ENCODE results near the gene ZBTB20. TPM values are rescaled to one million over a fixed set of nuclear protein-coding genes. Genes with fewer than 3 reads are reported as not detected.

Gene ZBTB20
- total and polyA plus RNA-seq, 10 of the 15 experiments (the other 5 are each of a cell fraction or from before 2014, with no cell fraction given) = 0.20 to 5.5 (median 2.2) TPM

- TF ChIP-seq, protein P1, sequence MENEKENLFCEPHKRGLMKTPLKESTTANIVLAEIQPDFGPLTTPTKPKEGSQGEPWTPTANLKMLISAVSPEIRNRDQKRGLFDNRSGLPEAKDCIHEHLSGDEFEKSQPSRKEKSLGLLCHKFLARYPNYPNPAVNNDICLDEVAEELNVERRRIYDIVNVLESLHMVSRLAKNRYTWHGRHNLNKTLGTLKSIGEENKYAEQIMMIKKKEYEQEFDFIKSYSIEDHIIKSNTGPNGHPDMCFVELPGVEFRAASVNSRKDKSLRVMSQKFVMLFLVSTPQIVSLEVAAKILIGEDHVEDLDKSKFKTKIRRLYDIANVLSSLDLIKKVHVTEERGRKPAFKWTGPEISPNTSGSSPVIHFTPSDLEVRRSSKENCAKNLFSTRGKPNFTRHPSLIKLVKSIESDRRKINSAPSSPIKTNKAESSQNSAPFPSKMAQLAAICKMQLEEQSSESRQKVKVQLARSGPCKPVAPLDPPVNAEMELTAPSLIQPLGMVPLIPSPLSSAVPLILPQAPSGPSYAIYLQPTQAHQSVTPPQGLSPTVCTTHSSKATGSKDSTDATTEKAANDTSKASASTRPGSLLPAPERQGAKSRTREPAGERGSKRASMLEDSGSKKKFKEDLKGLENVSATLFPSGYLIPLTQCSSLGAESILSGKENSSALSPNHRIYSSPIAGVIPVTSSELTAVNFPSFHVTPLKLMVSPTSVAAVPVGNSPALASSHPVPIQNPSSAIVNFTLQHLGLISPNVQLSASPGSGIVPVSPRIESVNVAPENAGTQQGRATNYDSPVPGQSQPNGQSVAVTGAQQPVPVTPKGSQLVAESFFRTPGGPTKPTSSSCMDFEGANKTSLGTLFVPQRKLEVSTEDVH (IDR thresholded peaks at IDR 0.05; ENCODE audit: low read depth, partially characterized antibody) = no peak
These were observed 406.0 kb downstream of the ZBTB20 start (continued) for GRCh38 chr3:114741066-114741465.

GRCh38 chr3:114739627-114740026 lies 407.5 kb downstream of the ZBTB20 start:
- intact Hi-C loops (cut with micrococcal nuclease; ENCODE audit: unreplicated experiment) (no loop called here), in situ Hi-C loops (cut with MboI) (no loop called here)
- FAIRE-seq (no peak), ATAC-seq (no peak), DNase-seq (ENCODE audit: low read depth, low spot score) (no peak)
- 70% methylated on average over 1 of the region's 1 CpG for WGBS (ENCODE audit: insufficient coverage, insufficient replicate concordance, low lambda C conversion rate, missing lambda C conversion rate)
- no peaks in the 10 kb centered on the region for H3K79me2 ChIP-seq (ENCODE audit: control insufficient read depth, insufficient read depth, low read length)
- ChIA-PET CTCF (no interaction called here), POLR2A (interaction anchor here (0.6 kb wide), 1 partner anchor 8 kb away, joined by 3 read pairs; no protein-coding TSS in a partner anchor), RAD21 (ENCODE audit: unreplicated experiment) (no interaction called here), SMC1A (ENCODE audit: uncharacterized antibody, unreplicated experiment) (no interaction called here)
- BruUV-seq (replicated peaks) = no TSS peak
- no peaks in the 10 kb centered on the region for H4K20me1 ChIP-seq (ENCODE audit: control insufficient read depth, insufficient read depth)
- H2AFZ ChIP-seq (ENCODE audit: control insufficient read depth, low read depth, low read length) = no peak overlapping the region
- no peak overlapping the region for H3K4me3 ChIP-seq
- no peak overlapping the region for H3K4me2 ChIP-seq (ENCODE audit: control insufficient read depth, insufficient read depth)
- no peak overlapping the region for H3K27ac ChIP-seq (ENCODE audit: control insufficient read depth, insufficient read depth)
- H3K36me3 ChIP-seq (ENCODE audit: control insufficient read depth in 2 of 2, insufficient read depth in 2 of 2, low read length in 1 of 2) = no peaks in the 10 kb centered on the region
- H3K9ac ChIP-seq (ENCODE audit: control insufficient read depth, insufficient read depth, low read length) = no peak overlapping the region
- no peaks in the 10 kb centered on the region for H3K27me3 ChIP-seq (replicated peaks in 1 of 2; ENCODE audit: control insufficient read depth in 2 of 2, insufficient read depth in 2 of 2, low read length in 1 of 2)
- H3K4me1 ChIP-seq (ENCODE audit: control insufficient read depth, insufficient read depth, low read length) = peaks cover 7% of the 10 kb centered on the region; the same call in 1 of the 2 replicates
- no peaks in the 10 kb centered on the region for H3K9me3 ChIP-seq (replicated peaks; ENCODE audit: control insufficient read depth, insufficient read depth, low read length)
- TF ChIP-seq ZNF217 (IDR thresholded peaks at IDR 0.05) = no peak
- TF ChIP-seq NKRF (conservative IDR thresholded peaks at IDR 0.05) = no peak
- TF ChIP-seq IRF4 (IDR thresholded peaks at IDR 0.05; ENCODE audit: low read depth, low read length) = no peak
- TF ChIP-seq TCF3 (IDR thresholded peaks at IDR 0.05; ENCODE audit: borderline replicate concordance, insufficient read depth, low read depth, low read length) = no peak
- TF ChIP-seq NBN (IDR thresholded peaks at IDR 0.05) = no peak
- TF ChIP-seq RBBP5 (conservative IDR thresholded peaks at IDR 0.05) = no peak
- TF ChIP-seq NFYB (IDR thresholded peaks at IDR 0.05; ENCODE audit: insufficient read depth, low read depth, low read length) = no peak
- TF ChIP-seq EED (IDR thresholded peaks at IDR 0.05; ENCODE audit: low read depth) = no peak
- TF ChIP-seq, protein P2, sequence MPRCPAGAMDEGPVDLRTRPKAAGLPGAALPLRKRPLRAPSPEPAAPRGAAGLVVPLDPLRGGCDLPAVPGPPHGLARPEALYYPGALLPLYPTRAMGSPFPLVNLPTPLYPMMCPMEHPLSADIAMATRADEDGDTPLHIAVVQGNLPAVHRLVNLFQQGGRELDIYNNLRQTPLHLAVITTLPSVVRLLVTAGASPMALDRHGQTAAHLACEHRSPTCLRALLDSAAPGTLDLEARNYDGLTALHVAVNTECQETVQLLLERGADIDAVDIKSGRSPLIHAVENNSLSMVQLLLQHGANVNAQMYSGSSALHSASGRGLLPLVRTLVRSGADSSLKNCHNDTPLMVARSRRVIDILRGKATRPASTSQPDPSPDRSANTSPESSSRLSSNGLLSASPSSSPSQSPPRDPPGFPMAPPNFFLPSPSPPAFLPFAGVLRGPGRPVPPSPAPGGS (IDR thresholded peaks at IDR 0.05; ENCODE audit: borderline replicate concordance, insufficient read depth, low read depth, low read length, poor library complexity, severe bottlenecking) = no peak
- TF ChIP-seq, protein P3, sequence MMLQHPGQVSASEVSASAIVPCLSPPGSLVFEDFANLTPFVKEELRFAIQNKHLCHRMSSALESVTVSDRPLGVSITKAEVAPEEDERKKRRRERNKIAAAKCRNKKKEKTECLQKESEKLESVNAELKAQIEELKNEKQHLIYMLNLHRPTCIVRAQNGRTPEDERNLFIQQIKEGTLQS (IDR thresholded peaks at IDR 0.05; ENCODE audit: borderline replicate concordance, extremely low read depth, low read depth, low read length) = no peak
- no peak for TF ChIP-seq BCLAF1 (IDR thresholded peaks at IDR 0.05)
- no peak for TF ChIP-seq CHD1 (IDR thresholded peaks at IDR 0.05; ENCODE audit: low read depth, low read length)
- TF ChIP-seq SMC3 (IDR thresholded peaks at IDR 0.05; ENCODE audit: borderline replicate concordance, low read length) = no peak
